Placental pericyte (primary cell): Measurements from ENCODE around the gene TAF4. TPM values are rescaled to one million over a fixed set of nuclear protein-coding genes. Genes with fewer than 3 reads are reported as not detected.

Experiments
- small RNA-seq: library from RNA; depleted of rRNA; stranded (forward); fragments of <200 nt; gene quantifications from one replicate; pipeline ENCODE3, GENCODE V24; 2012; ENCODE audit warnings: low replicate concordance
- total RNA-seq: library from RNA; depleted of rRNA; stranded (reverse); fragments of >200 nt; gene quantifications from 2 replicates; pipeline ENCODE4 v1.2.3, GENCODE V29; 2012

TAF4 gene, protein sequence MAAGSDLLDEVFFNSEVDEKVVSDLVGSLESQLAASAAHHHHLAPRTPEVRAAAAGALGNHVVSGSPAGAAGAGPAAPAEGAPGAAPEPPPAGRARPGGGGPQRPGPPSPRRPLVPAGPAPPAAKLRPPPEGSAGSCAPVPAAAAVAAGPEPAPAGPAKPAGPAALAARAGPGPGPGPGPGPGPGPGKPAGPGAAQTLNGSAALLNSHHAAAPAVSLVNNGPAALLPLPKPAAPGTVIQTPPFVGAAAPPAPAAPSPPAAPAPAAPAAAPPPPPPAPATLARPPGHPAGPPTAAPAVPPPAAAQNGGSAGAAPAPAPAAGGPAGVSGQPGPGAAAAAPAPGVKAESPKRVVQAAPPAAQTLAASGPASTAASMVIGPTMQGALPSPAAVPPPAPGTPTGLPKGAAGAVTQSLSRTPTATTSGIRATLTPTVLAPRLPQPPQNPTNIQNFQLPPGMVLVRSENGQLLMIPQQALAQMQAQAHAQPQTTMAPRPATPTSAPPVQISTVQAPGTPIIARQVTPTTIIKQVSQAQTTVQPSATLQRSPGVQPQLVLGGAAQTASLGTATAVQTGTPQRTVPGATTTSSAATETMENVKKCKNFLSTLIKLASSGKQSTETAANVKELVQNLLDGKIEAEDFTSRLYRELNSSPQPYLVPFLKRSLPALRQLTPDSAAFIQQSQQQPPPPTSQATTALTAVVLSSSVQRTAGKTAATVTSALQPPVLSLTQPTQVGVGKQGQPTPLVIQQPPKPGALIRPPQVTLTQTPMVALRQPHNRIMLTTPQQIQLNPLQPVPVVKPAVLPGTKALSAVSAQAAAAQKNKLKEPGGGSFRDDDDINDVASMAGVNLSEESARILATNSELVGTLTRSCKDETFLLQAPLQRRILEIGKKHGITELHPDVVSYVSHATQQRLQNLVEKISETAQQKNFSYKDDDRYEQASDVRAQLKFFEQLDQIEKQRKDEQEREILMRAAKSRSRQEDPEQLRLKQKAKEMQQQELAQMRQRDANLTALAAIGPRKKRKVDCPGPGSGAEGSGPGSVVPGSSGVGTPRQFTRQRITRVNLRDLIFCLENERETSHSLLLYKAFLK
- total RNA-seq, result 9.6 and 10.5 TPM in 2 replicates

DNA sequence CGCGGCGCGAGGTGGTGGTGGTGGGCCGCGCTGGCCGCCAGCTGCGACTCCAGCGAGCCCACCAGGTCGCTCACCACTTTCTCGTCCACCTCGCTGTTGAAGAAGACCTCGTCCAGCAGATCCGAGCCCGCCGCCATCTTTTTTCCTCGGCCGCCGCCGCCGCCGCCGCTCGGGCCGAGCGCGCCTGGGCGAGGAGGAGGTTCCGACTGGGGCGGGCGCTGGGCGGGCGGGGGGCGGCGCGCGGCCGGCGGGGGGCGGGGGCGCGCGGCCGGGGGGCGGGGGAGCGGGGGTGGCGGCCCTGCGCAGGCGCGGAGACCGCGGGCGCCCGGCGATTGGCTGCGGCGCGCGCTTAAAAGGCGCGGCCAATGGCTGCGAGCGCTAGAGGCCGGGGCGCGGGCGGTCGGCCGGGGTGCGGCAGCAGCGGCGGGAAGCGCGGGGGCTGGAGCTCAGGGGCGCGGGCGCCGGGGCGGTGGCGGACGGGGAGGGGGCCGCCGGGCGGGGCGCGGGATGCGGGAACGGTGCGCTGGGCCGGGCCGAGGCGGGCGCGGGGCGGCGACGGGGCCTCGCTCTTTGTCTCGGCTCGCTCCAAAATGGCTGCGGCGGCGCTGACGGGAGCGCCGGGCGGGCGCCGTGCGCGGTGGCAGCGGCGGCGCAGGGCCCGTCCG lies at the start of gene TAF4:
Gene TAF4, minus strand, starts transcription at position 208 of the 665 bp plus-strand sequence. Its CDS starts 71 bp downstream, at position 137.

Small RNA genes within 50 kb of the gene (small RNA-seq; reads per million reads assigned to genes)
- gene MIR3195, result not detected

Other genes starting within 250 kb of the TAF4 start
- 40.2 and 40.7 TPM in 2 replicates for gene LSM14B, start 56.6 kb upstream of the TAF4 start, total RNA-seq
- gene PSMA7, start 77.5 kb upstream of the TAF4 start, total RNA-seq, result 340 and 346 TPM in 2 replicates
- 8.8 and 17.6 TPM in 2 replicates for gene SS18L1, start 77.9 kb upstream of the TAF4 start, total RNA-seq
- 17.3 and 20.6 TPM in 2 replicates for gene MTG2, start 117.1 kb upstream of the TAF4 start, total RNA-seq
- not detected in 2 replicates for gene HRH3, start 154.4 kb upstream of the TAF4 start, total RNA-seq
- 23.9 and 34.1 TPM in 2 replicates for gene OSBPL2, start 172.6 kb upstream of the TAF4 start, total RNA-seq
- 174 and 247 TPM in 2 replicates for gene ADRM1, start 237.1 kb upstream of the TAF4 start, total RNA-seq